HUES64 (cell line): ENCODE measurements around the gene PGM5.

Experiments
- H3K27ac ChIP-seq: 2 replicates; pipeline ENCODE4 v1.7.0; 2013; ENCODE audit warnings: low read depth, low read length, inconsistent platforms
- H3K27me3 ChIP-seq: 2 replicates; pipeline ENCODE4 v1.6.1; 2013; ENCODE audit warnings: mild to moderate bottlenecking, low read length; ENCODE audit not compliant: insufficient read depth
- H3K36me3 ChIP-seq: 2 replicates; pipeline ENCODE4 v1.6.1; 2013; ENCODE audit warnings: mild to moderate bottlenecking, low read length; ENCODE audit not compliant: insufficient read depth
- H3K4me1 ChIP-seq: 2 replicates; pipeline ENCODE4 v1.6.1; 2013; ENCODE audit warnings: mild to moderate bottlenecking, low read length, moderate library complexity; ENCODE audit not compliant: insufficient read depth
- H3K4me3 ChIP-seq: 2 replicates; pipeline ENCODE4 v1.5.1; 2013; ENCODE audit warnings: mild to moderate bottlenecking, low read length, moderate library complexity
- H3K9ac ChIP-seq: 2 replicates; pipeline ENCODE4 v1.6.1; 2013; ENCODE audit warnings: mild to moderate bottlenecking, low read depth, low read length
- H3K9me3 ChIP-seq: 2 replicates; pipeline ENCODE4 v1.6.1; 2013; ENCODE audit warnings: low read depth, low read length; ENCODE audit not compliant: insufficient read depth
- WGBS: fragments of 150-250, 120-280 bp; methylation state at CpG from one replicate; pipeline ENCODE4 v1.1.7; 2013; ENCODE audit warnings: missing lambda C conversion rate; 5-methylcytosine and 5-hydroxymethylcytosine counted together

The PGM5 gene

GRCh38 chr9:68513981-68514380 lies 157.6 kb downstream of the PGM5 start:
- no peak overlapping the region for H3K9ac ChIP-seq
- peaks cover 10% of the 10 kb centered on the region; the same call in 1 of the 2 replicates for H3K4me1 ChIP-seq
- no peak overlapping the region for H3K4me3 ChIP-seq
- H3K27me3 ChIP-seq = peaks cover 97% of the 10 kb centered on the region
- WGBS = 84% methylated on average over 4 of the region's 4 CpGs
- H3K9me3 ChIP-seq = peaks cover 10% of the 10 kb centered on the region; the same call in 1 of the 2 replicates
- H3K36me3 ChIP-seq = no peaks in the 10 kb centered on the region
- H3K27ac ChIP-seq = no peak overlapping the region

GRCh38 chr9:68515326-68516017 lies 159.1 kb downstream of the PGM5 start:
- 91% methylated on average over 3 of the region's 4 CpGs for WGBS
- H3K4me1 ChIP-seq = peaks cover 10% of the 10 kb centered on the region; the same call in 1 of the 2 replicates
- H3K27ac ChIP-seq = no peak overlapping the region
- peaks cover 93% of the 10 kb centered on the region for H3K27me3 ChIP-seq
- H3K9ac ChIP-seq = no peak overlapping the region
- no peak overlapping the region for H3K4me3 ChIP-seq
- no peaks in the 10 kb centered on the region for H3K36me3 ChIP-seq
- H3K9me3 ChIP-seq = peaks cover 10% of the 10 kb centered on the region; the same call in 1 of the 2 replicates

- WGBS = 71% methylated on average over 4 of the region's 4 CpGs
These were observed 165.7 kb downstream of the PGM5 start for GRCh38 chr9:68522131-68522530.

GRCh38 chr9:68522954-68523353 lies 166.5 kb downstream of the PGM5 start:
- Histone ChIP-seq H3K9ac (no peak overlapping the region), H3K4me1 (no peaks in the 10 kb centered on the region), H3K4me3 (no peak overlapping the region), H3K27me3 (peaks cover 90% of the 10 kb centered on the region), H3K27ac (no peak overlapping the region), H3K9me3 (peaks cover 10% of the 10 kb centered on the region; the same call in 1 of the 2 replicates), H3K36me3 (no peaks in the 10 kb centered on the region)
- 93% methylated on average over 3 of the region's 3 CpGs for WGBS

More at GRCh38 chr9:68522131-68522530, 165.7 kb downstream of the PGM5 start:
- Histone ChIP-seq H3K4me1 (no peaks in the 10 kb centered on the region), H3K27me3 (peaks cover 90% of the 10 kb centered on the region), H3K27ac (no peak overlapping the region), H3K9me3 (peaks cover 10% of the 10 kb centered on the region; the same call in 1 of the 2 replicates), H3K9ac (no peak overlapping the region), H3K36me3 (no peaks in the 10 kb centered on the region), H3K4me3 (no peak overlapping the region)

- peaks cover 90% of the 10 kb centered on the region for H3K27me3 ChIP-seq
- no peaks in the 10 kb centered on the region for H3K4me1 ChIP-seq
- no peaks in the 10 kb centered on the region for H3K36me3 ChIP-seq
- WGBS = 98% methylated on average over 4 of the region's 4 CpGs
- H3K9ac ChIP-seq = no peak overlapping the region
- H3K27ac ChIP-seq = no peak overlapping the region
- no peak overlapping the region for H3K4me3 ChIP-seq
- peaks cover 5% of the 10 kb centered on the region; the same call in 1 of the 2 replicates for H3K9me3 ChIP-seq
These were observed 167.0 kb downstream of the PGM5 start for GRCh38 chr9:68523367-68523936.

GRCh38 chr9:68530618-68531017 lies 174.2 kb downstream of the PGM5 start:
- 38% methylated on average over 7 of the region's 7 CpGs for WGBS

GRCh38 chr9:68532131-68532530 lies 175.7 kb downstream of the PGM5 start:
- Histone ChIP-seq H3K9me3 (no peaks in the 10 kb centered on the region), H3K4me1 (no peaks in the 10 kb centered on the region), H3K27me3 (peaks cover 95% of the 10 kb centered on the region), H3K4me3 (no peak overlapping the region), H3K27ac (no peak overlapping the region), H3K9ac (no peak overlapping the region), H3K36me3 (no peaks in the 10 kb centered on the region)
- WGBS = 92% methylated on average over 4 of the region's 4 CpGs

More at GRCh38 chr9:68530618-68531017, 174.2 kb downstream of the PGM5 start:
- Histone ChIP-seq H3K9ac (no peak overlapping the region), H3K27me3 (peaks cover 94% of the 10 kb centered on the region), H3K9me3 (no peaks in the 10 kb centered on the region), H3K36me3 (no peaks in the 10 kb centered on the region), H3K4me1 (no peaks in the 10 kb centered on the region), H3K27ac (no peak overlapping the region), H3K4me3 (no peak overlapping the region)

GRCh38 chr9:68533678-68534077 lies 177.3 kb downstream of the PGM5 start:
- Histone ChIP-seq H3K36me3 (no peaks in the 10 kb centered on the region), H3K4me3 (no peak overlapping the region), H3K27ac (no peak overlapping the region), H3K4me1 (no peaks in the 10 kb centered on the region), H3K9me3 (no peaks in the 10 kb centered on the region), H3K9ac (no peak overlapping the region), H3K27me3 (peaks cover 95% of the 10 kb centered on the region)
- WGBS = 83% methylated on average over 3 of the region's 3 CpGs

- Histone ChIP-seq H3K27me3 (peaks cover 94% of the 10 kb centered on the region), H3K4me3 (no peak overlapping the region), H3K9me3 (no peaks in the 10 kb centered on the region), H3K36me3 (no peaks in the 10 kb centered on the region), H3K4me1 (no peaks in the 10 kb centered on the region), H3K27ac (no peak overlapping the region), H3K9ac (no peak overlapping the region)
- WGBS = 85% methylated on average over 10 of the region's 10 CpGs
These were observed 180.6 kb downstream of the PGM5 start for GRCh38 chr9:68536876-68537615.

- Histone ChIP-seq H3K9me3 (no peaks in the 10 kb centered on the region), H3K9ac (no peak overlapping the region), H3K4me3 (no peak overlapping the region), H3K36me3 (no peaks in the 10 kb centered on the region), H3K27ac (no peak overlapping the region), H3K4me1 (no peaks in the 10 kb centered on the region), H3K27me3 (peaks cover 95% of the 10 kb centered on the region)
- WGBS = 88% methylated on average over 1 of the region's 1 CpG
These were observed 181.1 kb downstream of the PGM5 start for GRCh38 chr9:68537616-68537880.

- no peaks in the 10 kb centered on the region for H3K4me1 ChIP-seq
- H3K4me3 ChIP-seq = no peak overlapping the region
- H3K27ac ChIP-seq = no peak overlapping the region
- H3K36me3 ChIP-seq = no peaks in the 10 kb centered on the region
- no peaks in the 10 kb centered on the region for H3K9me3 ChIP-seq
- no peak overlapping the region for H3K9ac ChIP-seq
- H3K27me3 ChIP-seq = peaks cover 97% of the 10 kb centered on the region
- WGBS = 88% methylated on average over 3 of the region's 3 CpGs
These were observed 181.8 kb downstream of the PGM5 start for GRCh38 chr9:68538200-68538599.
